ENCODE data around the gene ZNF654. TPM values are rescaled to one million over a fixed set of nuclear protein-coding genes. Genes with fewer than 3 reads are reported as not detected.

Gene ZNF654
- total and polyA plus RNA-seq, 2 experiments from 2014 or later, result 6.2 to 7.5 TPM

DNA sequence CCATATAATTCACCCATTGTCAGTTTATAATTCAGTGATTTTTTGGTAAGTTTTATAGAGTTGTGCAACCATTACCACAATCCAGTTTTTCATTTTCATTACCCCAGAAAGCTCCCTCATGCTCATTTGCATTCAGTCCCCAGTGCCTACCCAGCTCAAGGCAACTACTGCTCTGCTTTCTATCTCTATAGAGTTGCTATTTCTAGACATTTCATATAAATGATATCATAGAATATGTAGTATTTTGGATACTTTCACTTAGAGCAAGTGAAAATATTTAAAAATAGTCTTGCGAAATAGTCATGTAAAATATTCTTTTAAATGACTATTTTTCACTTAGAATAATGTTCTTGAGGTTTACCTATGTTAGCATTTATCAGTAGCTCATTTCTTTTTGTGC is 42.1 kb downstream of the ZNF654 start (continued):
- TF ChIP-seq, protein P1, sequence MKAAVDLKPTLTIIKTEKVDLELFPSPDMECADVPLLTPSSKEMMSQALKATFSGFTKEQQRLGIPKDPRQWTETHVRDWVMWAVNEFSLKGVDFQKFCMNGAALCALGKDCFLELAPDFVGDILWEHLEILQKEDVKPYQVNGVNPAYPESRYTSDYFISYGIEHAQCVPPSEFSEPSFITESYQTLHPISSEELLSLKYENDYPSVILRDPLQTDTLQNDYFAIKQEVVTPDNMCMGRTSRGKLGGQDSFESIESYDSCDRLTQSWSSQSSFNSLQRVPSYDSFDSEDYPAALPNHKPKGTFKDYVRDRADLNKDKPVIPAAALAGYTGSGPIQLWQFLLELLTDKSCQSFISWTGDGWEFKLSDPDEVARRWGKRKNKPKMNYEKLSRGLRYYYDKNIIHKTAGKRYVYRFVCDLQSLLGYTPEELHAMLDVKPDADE (IDR thresholded peaks at IDR 0.05), result no peak
- TF ChIP-seq ZNF114 (CRISPR knock-in tag; IDR thresholded peaks at IDR 0.05) (no peak), ZNF331 (CRISPR knock-in tag; IDR thresholded peaks at IDR 0.05; ENCODE audit: low read depth) (no peak), STAT1 (IDR thresholded peaks at IDR 0.05; ENCODE audit: unreplicated experiment) (no peak), NANOG (IDR thresholded peaks at IDR 0.05; ENCODE audit: borderline replicate concordance) (no peak)
- TF ChIP-seq, protein P2, sequence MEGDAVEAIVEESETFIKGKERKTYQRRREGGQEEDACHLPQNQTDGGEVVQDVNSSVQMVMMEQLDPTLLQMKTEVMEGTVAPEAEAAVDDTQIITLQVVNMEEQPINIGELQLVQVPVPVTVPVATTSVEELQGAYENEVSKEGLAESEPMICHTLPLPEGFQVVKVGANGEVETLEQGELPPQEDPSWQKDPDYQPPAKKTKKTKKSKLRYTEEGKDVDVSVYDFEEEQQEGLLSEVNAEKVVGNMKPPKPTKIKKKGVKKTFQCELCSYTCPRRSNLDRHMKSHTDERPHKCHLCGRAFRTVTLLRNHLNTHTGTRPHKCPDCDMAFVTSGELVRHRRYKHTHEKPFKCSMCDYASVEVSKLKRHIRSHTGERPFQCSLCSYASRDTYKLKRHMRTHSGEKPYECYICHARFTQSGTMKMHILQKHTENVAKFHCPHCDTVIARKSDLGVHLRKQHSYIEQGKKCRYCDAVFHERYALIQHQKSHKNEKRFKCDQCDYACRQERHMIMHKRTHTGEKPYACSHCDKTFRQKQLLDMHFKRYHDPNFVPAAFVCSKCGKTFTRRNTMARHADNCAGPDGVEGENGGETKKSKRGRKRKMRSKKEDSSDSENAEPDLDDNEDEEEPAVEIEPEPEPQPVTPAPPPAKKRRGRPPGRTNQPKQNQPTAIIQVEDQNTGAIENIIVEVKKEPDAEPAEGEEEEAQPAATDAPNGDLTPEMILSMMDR (conservative IDR thresholded peaks at IDR 0.05; ENCODE audit: low read depth in 2 of 2), result no peak

DNA sequence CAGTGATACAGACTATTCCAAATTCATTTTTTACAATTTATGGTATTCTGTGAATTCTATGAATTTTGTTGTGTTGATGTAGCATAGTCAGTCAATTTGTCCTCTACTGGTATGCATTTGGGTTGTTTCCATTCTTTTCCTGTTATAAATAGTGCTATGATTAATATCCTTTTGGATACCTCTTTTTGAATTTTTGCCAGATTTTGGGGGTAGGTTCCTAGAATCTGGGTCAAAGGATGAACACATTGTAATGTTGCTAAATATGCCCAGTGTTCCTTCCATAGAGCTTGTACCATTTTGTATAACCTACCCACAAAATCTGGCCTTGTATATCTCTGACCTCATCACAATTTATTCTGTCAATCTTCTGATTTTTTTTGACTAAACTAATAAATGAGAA is 46.3 kb downstream of the ZNF654 start:
- no peaks in the 10 kb centered on the region for H3K4me1 ChIP-seq (ENCODE audit: insufficient read depth)
- no peak for DNase-seq (ENCODE audit: low spot score)
- H3K36me3 ChIP-seq (ENCODE audit: insufficient read depth), result peaks cover 6% of the 10 kb centered on the region; the same call in 1 of the 2 replicates
- H3K9me3 Mint-ChIP-seq, result no peaks in the 10 kb centered on the region
- H3K27ac ChIP-seq (ENCODE audit: low read depth), result no peak overlapping the region
- no peaks in the 10 kb centered on the region for H3K27me3 ChIP-seq (ENCODE audit: insufficient read depth)
- H3K36me3 Mint-ChIP-seq (ENCODE audit: low read depth), result peaks cover 6% of the 10 kb centered on the region; the same call in 2 of the 3 replicates
- H3K9me2 ChIP-seq (ENCODE audit: insufficient read depth), result no peaks in the 10 kb centered on the region
- no peak overlapping the region for H3K4me2 ChIP-seq
- H3K27ac Mint-ChIP-seq, result no peak overlapping the region
- no peaks in the 10 kb centered on the region for H3K27me3 Mint-ChIP-seq (ENCODE audit: insufficient read depth, low read depth, poor library complexity)
- H3K79me2 ChIP-seq (replicated peaks; ENCODE audit: insufficient read depth), result no peaks in the 10 kb centered on the region
- no peak overlapping the region for H3K4me3 ChIP-seq
- no peak for ATAC-seq
- no peaks in the 10 kb centered on the region for H3F3A ChIP-seq (replicated peaks; ENCODE audit: low read depth)
- no peak overlapping the region for H3K4me3 Mint-ChIP-seq
- no peaks in the 10 kb centered on the region for H3K4me1 Mint-ChIP-seq
- H2AFZ ChIP-seq, result no peak overlapping the region
- H4K20me1 ChIP-seq (replicated peaks; ENCODE audit: insufficient read depth), result no peaks in the 10 kb centered on the region
- TF ChIP-seq, protein P3, sequence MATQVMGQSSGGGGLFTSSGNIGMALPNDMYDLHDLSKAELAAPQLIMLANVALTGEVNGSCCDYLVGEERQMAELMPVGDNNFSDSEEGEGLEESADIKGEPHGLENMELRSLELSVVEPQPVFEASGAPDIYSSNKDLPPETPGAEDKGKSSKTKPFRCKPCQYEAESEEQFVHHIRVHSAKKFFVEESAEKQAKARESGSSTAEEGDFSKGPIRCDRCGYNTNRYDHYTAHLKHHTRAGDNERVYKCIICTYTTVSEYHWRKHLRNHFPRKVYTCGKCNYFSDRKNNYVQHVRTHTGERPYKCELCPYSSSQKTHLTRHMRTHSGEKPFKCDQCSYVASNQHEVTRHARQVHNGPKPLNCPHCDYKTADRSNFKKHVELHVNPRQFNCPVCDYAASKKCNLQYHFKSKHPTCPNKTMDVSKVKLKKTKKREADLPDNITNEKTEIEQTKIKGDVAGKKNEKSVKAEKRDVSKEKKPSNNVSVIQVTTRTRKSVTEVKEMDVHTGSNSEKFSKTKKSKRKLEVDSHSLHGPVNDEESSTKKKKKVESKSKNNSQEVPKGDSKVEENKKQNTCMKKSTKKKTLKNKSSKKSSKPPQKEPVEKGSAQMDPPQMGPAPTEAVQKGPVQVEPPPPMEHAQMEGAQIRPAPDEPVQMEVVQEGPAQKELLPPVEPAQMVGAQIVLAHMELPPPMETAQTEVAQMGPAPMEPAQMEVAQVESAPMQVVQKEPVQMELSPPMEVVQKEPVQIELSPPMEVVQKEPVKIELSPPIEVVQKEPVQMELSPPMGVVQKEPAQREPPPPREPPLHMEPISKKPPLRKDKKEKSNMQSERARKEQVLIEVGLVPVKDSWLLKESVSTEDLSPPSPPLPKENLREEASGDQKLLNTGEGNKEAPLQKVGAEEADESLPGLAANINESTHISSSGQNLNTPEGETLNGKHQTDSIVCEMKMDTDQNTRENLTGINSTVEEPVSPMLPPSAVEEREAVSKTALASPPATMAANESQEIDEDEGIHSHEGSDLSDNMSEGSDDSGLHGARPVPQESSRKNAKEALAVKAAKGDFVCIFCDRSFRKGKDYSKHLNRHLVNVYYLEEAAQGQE (IDR thresholded peaks at IDR 0.05; ENCODE audit: unreplicated experiment), result no peak
- no peak for TF ChIP-seq EZH2phosphoT487 (IDR thresholded peaks at IDR 0.05; ENCODE audit: unreplicated experiment)
- no peak for TF ChIP-seq POLR2AphosphoS5 (IDR thresholded peaks at IDR 0.05; ENCODE audit: low read depth)
- TF ChIP-seq, protein P1 (IDR thresholded peaks at IDR 0.05), result no peak
- TF ChIP-seq, protein P4, sequence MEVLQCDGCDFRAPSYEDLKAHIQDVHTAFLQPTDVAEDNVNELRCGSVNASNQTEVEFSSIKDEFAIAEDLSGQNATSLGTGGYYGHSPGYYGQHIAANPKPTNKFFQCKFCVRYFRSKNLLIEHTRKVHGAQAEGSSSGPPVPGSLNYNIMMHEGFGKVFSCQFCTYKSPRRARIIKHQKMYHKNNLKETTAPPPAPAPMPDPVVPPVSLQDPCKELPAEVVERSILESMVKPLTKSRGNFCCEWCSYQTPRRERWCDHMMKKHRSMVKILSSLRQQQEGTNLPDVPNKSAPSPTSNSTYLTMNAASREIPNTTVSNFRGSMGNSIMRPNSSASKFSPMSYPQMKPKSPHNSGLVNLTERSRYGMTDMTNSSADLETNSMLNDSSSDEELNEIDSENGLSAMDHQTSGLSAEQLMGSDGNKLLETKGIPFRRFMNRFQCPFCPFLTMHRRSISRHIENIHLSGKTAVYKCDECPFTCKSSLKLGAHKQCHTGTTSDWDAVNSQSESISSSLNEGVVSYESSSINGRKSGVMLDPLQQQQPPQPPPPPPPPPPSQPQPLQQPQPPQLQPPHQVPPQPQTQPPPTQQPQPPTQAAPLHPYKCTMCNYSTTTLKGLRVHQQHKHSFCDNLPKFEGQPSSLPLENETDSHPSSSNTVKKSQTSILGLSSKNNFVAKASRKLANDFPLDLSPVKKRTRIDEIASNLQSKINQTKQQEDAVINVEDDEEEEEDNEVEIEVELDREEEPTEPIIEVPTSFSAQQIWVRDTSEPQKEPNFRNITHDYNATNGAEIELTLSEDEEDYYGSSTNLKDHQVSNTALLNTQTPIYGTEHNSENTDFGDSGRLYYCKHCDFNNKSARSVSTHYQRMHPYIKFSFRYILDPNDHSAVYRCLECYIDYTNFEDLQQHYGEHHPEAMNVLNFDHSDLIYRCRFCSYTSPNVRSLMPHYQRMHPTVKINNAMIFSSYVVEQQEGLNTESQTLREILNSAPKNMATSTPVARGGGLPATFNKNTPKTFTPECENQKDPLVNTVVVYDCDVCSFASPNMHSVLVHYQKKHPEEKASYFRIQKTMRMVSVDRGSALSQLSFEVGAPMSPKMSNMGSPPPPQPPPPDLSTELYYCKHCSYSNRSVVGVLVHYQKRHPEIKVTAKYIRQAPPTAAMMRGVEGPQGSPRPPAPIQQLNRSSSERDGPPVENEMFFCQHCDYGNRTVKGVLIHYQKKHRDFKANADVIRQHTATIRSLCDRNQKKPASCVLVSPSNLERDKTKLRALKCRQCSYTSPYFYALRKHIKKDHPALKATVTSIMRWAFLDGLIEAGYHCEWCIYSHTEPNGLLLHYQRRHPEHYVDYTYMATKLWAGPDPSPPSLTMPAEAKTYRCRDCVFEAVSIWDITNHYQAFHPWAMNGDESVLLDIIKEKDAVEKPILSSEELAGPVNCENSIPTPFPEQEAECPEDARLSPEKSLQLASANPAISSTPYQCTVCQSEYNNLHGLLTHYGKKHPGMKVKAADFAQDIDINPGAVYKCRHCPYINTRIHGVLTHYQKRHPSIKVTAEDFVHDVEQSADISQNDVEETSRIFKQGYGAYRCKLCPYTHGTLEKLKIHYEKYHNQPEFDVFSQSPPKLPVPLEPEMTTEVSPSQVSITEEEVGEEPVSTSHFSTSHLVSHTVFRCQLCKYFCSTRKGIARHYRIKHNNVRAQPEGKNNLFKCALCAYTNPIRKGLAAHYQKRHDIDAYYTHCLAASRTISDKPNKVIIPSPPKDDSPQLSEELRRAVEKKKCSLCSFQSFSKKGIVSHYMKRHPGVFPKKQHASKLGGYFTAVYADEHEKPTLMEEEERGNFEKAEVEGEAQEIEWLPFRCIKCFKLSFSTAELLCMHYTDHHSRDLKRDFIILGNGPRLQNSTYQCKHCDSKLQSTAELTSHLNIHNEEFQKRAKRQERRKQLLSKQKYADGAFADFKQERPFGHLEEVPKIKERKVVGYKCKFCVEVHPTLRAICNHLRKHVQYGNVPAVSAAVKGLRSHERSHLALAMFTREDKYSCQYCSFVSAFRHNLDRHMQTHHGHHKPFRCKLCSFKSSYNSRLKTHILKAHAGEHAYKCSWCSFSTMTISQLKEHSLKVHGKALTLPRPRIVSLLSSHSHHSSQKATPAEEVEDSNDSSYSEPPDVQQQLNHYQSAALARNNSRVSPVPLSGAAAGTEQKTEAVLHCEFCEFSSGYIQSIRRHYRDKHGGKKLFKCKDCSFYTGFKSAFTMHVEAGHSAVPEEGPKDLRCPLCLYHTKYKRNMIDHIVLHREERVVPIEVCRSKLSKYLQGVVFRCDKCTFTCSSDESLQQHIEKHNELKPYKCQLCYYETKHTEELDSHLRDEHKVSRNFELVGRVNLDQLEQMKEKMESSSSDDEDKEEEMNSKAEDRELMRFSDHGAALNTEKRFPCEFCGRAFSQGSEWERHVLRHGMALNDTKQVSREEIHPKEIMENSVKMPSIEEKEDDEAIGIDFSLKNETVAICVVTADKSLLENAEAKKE (CRISPR knock-in tag; IDR thresholded peaks at IDR 0.05), result no peak
- no peak for TF ChIP-seq NANOG (IDR thresholded peaks at IDR 0.05; ENCODE audit: borderline replicate concordance)
- no peak for TF ChIP-seq STAT1 (IDR thresholded peaks at IDR 0.05; ENCODE audit: unreplicated experiment)
- TF ChIP-seq CREB1 (CRISPR knock-in tag; IDR thresholded peaks at IDR 0.05; ENCODE audit: low read depth), result no peak
